ENCODE data around the gene IGSF22. TPM values are rescaled to one million over a fixed set of nuclear protein-coding genes. Genes with fewer than 3 reads are reported as not detected.
"Not testable (repeated sequence)": the region's sequence is repeated elsewhere in the genome, so short reads cannot be mapped to it uniquely, and the experiment has no call there.

IGSF22 gene
- polyA plus RNA-seq, 1 donor (not counting 4 experiments of a cell fraction or from before 2014, with no cell fraction given): 0.01 TPM

DNA sequence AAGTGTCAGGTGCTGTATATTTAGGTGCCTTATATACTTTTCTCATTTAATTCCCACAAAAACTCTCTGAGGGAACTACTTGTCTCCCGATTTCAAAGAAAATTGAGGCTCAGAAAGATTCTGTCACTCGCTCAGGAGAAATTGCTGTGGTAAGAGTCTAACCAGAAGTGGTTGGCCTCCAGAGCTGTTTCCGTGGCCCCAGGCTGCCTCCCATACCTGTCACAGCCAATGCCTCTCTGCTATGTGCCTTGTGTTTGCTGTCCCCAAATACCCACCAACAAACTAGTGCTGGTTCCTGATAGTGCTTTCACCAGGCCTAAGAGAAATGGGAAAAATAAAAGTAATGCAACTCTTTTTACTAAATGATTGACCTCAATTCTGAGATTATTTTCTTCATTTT lies 48.4 kb downstream of the IGSF22 start:
- Histone ChIP-seq H3K9me1 (ENCODE audit: control insufficient read depth, extremely low read depth, insufficient read depth, low read length) (no peaks in the 10 kb centered on the region), H3K4me2 (ENCODE audit: control insufficient read depth, extremely low read depth, insufficient read depth, low read depth, low read length) (no peak overlapping the region), H3K27ac (ENCODE audit: control insufficient read depth, insufficient read depth, low read length) (no peak overlapping the region), H3K36me3 (ENCODE audit: control insufficient read depth in 2 of 2, extremely low read depth in 1 of 2, insufficient read depth in 2 of 2, low read length in 2 of 2) (no peaks in the 10 kb centered on the region), H3K27me3 (ENCODE audit: control insufficient read depth, extremely low read depth, insufficient read depth, low read length) (no peaks in the 10 kb centered on the region), H3K9me3 (ENCODE audit: control insufficient read depth, low read depth, low read length) (no peaks in the 10 kb centered on the region), H3K9ac (ENCODE audit: control insufficient read depth, extremely low read depth, insufficient read depth, low read length) (no peak overlapping the region), H3K4me1 (ENCODE audit: control insufficient read depth, extremely low read depth, insufficient read depth, low read length) (peaks cover 13% of the 10 kb centered on the region), H4K20me1 (ENCODE audit: control insufficient read depth, extremely low read depth, insufficient read depth, low read length) (no peaks in the 10 kb centered on the region), H2AFZ (ENCODE audit: control insufficient read depth, low read length) (no peak overlapping the region), H3K79me2 (ENCODE audit: control insufficient read depth, insufficient read depth, low read length) (no peaks in the 10 kb centered on the region), H3K4me3 (ENCODE audit: control insufficient read depth in 2 of 3, extremely low read depth in 1 of 3, insufficient read depth in 2 of 3, low read depth in 1 of 3, low read length in 3 of 3) (no peak overlapping the region)
- FAIRE-seq (no peak), DNase-seq (ENCODE audit: low read depth, low spot score) (no peak)
- dilution Hi-C loops (cut with MboI; ENCODE audit: extremely low pct_ligation_motif_present, low sequenced_read_pairs): no loop called here
- TF ChIP-seq CTCF (optimal IDR thresholded peaks at IDR 0.05 in 1 of 3, IDR thresholded peaks at IDR 0.05 in 1 of 3, conservative IDR thresholded peaks at IDR 0.05 in 1 of 3; ENCODE audit: extremely low read depth in 1 of 3, insufficient read depth in 2 of 3, low read length in 3 of 3) (no peak), EZH2 (IDR thresholded peaks at IDR 0.05; ENCODE audit: low read length) (no peak)

DNA sequence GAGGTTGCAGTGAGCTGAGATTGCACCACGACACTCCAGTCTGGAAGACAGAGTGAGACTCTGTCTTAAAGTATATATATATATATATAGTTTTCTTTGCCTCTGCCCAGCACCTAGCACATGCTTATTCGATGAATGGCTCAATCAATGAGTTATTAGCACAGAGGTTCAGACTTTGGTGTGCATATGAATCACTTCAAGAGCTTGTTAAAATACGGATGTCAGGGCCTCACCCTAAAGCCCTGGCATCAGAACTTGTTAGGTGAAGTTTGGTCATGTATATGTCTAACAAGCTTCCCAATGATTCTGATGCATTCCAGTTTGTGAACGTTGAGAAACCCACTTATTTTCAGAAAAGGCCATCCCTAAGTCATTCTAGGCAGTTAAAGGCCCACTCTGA lies 49.2 kb downstream of the IGSF22 start:
- H3K27ac ChIP-seq (ENCODE audit: control insufficient read depth, insufficient read depth, low read length): peak overlapping the region; percentile 49
- H3K27me3 ChIP-seq (ENCODE audit: control insufficient read depth, extremely low read depth, insufficient read depth, low read length): no peaks in the 10 kb centered on the region
- no peak overlapping the region for H3K4me3 ChIP-seq (ENCODE audit: control insufficient read depth in 2 of 3, extremely low read depth in 1 of 3, insufficient read depth in 2 of 3, low read depth in 1 of 3, low read length in 3 of 3)
- FAIRE-seq: no peak
- H4K20me1 ChIP-seq (ENCODE audit: control insufficient read depth, extremely low read depth, insufficient read depth, low read length): no peaks in the 10 kb centered on the region
- H3K79me2 ChIP-seq (ENCODE audit: control insufficient read depth, insufficient read depth, low read length): no peaks in the 10 kb centered on the region
- peak; percentile 56 for DNase-seq (ENCODE audit: low read depth, low spot score)
- H3K9me1 ChIP-seq (ENCODE audit: control insufficient read depth, extremely low read depth, insufficient read depth, low read length): no peaks in the 10 kb centered on the region
- H2AFZ ChIP-seq (ENCODE audit: control insufficient read depth, low read length): peak overlapping the region; percentile 19
- no peak overlapping the region for H3K9ac ChIP-seq (ENCODE audit: control insufficient read depth, extremely low read depth, insufficient read depth, low read length)
- no peaks in the 10 kb centered on the region for H3K36me3 ChIP-seq (ENCODE audit: control insufficient read depth in 2 of 2, extremely low read depth in 1 of 2, insufficient read depth in 2 of 2, low read length in 2 of 2)
- dilution Hi-C loops (cut with MboI; ENCODE audit: extremely low pct_ligation_motif_present, low sequenced_read_pairs): no loop called here
- peaks cover 13% of the 10 kb centered on the region for H3K4me1 ChIP-seq (ENCODE audit: control insufficient read depth, extremely low read depth, insufficient read depth, low read length)
- H3K9me3 ChIP-seq (ENCODE audit: control insufficient read depth, low read depth, low read length): no peaks in the 10 kb centered on the region
- peak overlapping the region; percentile 41 for H3K4me2 ChIP-seq (ENCODE audit: control insufficient read depth, extremely low read depth, insufficient read depth, low read depth, low read length)
- no peak for TF ChIP-seq EZH2 (IDR thresholded peaks at IDR 0.05; ENCODE audit: low read length)
- TF ChIP-seq CTCF (optimal IDR thresholded peaks at IDR 0.05 in 1 of 3, IDR thresholded peaks at IDR 0.05 in 1 of 3, conservative IDR thresholded peaks at IDR 0.05 in 1 of 3; ENCODE audit: extremely low read depth in 1 of 3, insufficient read depth in 2 of 3, low read length in 3 of 3): no peak

DNA sequence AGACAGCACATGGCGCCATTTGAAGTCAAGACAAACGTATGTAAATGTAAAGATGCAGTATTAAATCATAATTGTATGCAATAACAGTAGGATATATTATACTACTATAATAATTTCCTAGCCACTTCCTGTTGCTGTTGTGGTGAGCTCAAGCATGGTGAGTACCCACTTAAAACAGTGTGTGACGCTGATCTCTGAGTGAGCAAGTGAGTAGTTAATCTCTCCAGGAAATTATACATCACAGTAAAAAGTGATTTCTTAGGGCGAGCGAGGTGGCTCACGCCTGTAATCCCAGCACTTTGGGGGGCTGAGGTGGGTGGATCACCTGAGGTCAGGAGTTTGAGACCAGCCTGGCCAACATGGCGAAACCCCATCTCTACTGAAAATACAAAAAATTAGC lies 53.8 kb downstream of the IGSF22 start:
- H2AFZ ChIP-seq (ENCODE audit: control insufficient read depth, low read length); H4K20me1 ChIP-seq (ENCODE audit: control insufficient read depth, extremely low read depth, insufficient read depth, low read length); H3K4me2 ChIP-seq (ENCODE audit: control insufficient read depth, extremely low read depth, insufficient read depth, low read depth, low read length); H3K9me3 ChIP-seq (ENCODE audit: control insufficient read depth, low read depth, low read length); DNase-seq (ENCODE audit: low read depth, low spot score); FAIRE-seq; H3K27me3 ChIP-seq (ENCODE audit: control insufficient read depth, extremely low read depth, insufficient read depth, low read length); dilution Hi-C loops (cut with MboI; ENCODE audit: extremely low pct_ligation_motif_present, low sequenced_read_pairs); H3K9me1 ChIP-seq (ENCODE audit: control insufficient read depth, extremely low read depth, insufficient read depth, low read length); H3K36me3 ChIP-seq (ENCODE audit: control insufficient read depth in 2 of 2, extremely low read depth in 1 of 2, insufficient read depth in 2 of 2, low read length in 2 of 2); H3K79me2 ChIP-seq (ENCODE audit: control insufficient read depth, insufficient read depth, low read length); H3K9ac ChIP-seq (ENCODE audit: control insufficient read depth, extremely low read depth, insufficient read depth, low read length); H3K4me3 ChIP-seq (ENCODE audit: control insufficient read depth in 2 of 3, extremely low read depth in 1 of 3, insufficient read depth in 2 of 3, low read depth in 1 of 3, low read length in 3 of 3); H3K27ac ChIP-seq (ENCODE audit: control insufficient read depth, insufficient read depth, low read length): not testable (repeated sequence)
- H3K4me1 ChIP-seq (ENCODE audit: control insufficient read depth, extremely low read depth, insufficient read depth, low read length): peaks cover 31% of the 10 kb centered on the region
